Mammary epithelial cell (primary cell): ENCODE results near the gene RASSF8.

ENCODE experiments used
- EZH2 ChIP-seq: IDR thresholded peaks from 2 replicates; pipeline ENCODE4 v1.6.1; 2012; ENCODE audit warnings: low read length, inconsistent platforms, borderline replicate concordance
- TF ChIP-seq, protein P1 (sequence below), 2 donors: IDR thresholded peaks in 1 of 2; conservative IDR thresholded peaks in 1 of 2; 2 replicates each; pipeline ENCODE4 v1.5.1; 2011 to 2012; ENCODE audit warnings: inconsistent platforms in 2 of 2, low read length in 2 of 2, mild to moderate bottlenecking in 2 of 2, control low read depth in 1 of 2, low read depth in 1 of 2; ENCODE audit not compliant: insufficient read depth in 1 of 2; ENCODE audit errors: extremely low read depth in 1 of 2

- TF ChIP-seq, protein P1, sequence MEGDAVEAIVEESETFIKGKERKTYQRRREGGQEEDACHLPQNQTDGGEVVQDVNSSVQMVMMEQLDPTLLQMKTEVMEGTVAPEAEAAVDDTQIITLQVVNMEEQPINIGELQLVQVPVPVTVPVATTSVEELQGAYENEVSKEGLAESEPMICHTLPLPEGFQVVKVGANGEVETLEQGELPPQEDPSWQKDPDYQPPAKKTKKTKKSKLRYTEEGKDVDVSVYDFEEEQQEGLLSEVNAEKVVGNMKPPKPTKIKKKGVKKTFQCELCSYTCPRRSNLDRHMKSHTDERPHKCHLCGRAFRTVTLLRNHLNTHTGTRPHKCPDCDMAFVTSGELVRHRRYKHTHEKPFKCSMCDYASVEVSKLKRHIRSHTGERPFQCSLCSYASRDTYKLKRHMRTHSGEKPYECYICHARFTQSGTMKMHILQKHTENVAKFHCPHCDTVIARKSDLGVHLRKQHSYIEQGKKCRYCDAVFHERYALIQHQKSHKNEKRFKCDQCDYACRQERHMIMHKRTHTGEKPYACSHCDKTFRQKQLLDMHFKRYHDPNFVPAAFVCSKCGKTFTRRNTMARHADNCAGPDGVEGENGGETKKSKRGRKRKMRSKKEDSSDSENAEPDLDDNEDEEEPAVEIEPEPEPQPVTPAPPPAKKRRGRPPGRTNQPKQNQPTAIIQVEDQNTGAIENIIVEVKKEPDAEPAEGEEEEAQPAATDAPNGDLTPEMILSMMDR (conservative IDR thresholded peaks at IDR 0.05 in 1 of 2, IDR thresholded peaks at IDR 0.05 in 1 of 2; ENCODE audit: extremely low read depth in 1 of 2, insufficient read depth in 1 of 2, low read depth in 1 of 2, low read length in 2 of 2): no peak
- no peak for TF ChIP-seq EZH2
These were observed 97.9 kb downstream of the RASSF8 start for GRCh38 chr12:26056335-26056734.
